Measurements from ENCODE around the gene KLF16.

Gene KLF16

DNA sequence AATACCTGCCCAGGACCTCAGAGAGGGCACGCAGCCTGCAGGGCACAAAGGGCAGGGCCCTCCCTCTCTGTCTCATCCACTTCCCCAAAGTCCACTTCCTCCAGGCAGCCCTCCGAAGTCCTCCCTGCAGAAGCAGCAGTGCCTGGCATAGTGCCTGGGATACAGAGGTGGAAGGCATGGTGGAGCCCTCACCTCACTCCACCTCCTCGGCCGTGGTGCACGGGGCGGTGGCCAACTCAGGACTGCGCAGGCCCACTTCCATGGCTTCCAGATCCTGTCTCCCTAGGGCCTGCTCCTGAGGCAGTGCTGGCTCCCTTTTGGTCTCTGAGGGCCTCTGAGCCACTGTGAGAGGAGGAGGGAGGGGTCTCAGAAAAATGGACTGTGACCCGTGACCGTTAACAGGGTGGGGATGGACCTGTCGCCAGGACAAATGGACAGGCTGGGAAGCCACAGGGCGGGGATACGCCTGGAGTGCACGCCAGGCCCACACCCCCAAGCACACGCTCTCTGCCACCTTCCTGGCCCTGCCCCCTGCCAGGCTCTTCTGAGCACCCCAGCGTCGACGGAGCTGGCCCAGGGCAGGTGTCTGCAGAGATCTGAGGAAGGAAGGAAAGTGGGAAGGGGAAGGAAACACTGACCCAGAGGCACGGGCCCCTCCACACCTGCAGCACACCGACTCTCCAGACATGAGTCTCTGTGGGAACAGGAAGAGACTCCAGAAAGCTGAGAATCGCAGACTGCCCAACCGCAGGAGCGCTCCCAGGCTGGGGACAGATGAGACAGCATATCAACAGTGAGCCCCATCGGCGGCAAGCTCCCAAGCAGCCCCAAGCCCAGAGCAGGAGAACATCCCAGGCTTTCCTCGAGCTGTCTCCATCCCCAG lies 23.5 kb downstream of the KLF16 start:
- DNase-seq, result no peak

DNA sequence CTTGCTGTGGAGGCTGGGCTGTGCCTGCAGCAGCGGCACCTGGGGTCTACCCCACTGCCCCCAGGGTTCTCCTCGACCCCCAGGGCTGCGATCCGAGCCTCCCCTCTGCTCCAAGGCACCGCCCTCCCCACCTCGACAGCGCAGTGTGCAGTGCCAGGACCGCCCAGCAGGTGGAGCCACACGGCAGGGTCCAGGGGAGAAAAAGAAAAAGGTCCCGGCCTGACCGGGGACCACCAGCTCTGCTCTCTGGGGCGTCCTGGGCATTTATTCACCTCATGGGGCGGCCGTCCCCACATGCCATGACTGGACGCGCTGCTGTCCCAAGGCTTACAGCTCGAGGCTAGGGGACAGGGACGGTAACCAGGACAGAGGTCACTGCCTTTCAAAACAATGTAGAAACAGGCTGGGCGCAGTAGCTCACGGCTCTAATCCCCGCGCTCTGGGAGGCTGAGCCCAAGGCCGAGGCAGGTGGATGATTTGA lies 25.7 kb downstream of the KLF16 start:
- peak; percentile 55 for DNase-seq

DNA sequence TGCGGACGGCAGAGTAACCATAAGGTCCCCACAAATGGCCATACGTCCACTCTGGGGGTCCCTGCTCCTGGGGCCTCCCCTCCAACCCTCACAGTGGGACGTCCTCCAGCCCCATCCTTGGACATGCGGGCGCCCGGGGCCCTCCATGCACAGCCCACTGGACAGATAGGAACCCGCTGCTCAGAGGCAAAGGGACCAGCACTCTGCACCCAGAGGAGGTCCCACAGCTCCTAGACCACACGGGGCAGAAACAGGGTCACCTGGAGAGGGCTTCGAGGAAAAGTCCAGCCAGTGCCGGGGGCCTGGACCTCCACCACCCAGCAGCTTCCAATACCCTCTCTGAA lies 26.2 kb downstream of the KLF16 start:
- DNase-seq, result no peak

DNA sequence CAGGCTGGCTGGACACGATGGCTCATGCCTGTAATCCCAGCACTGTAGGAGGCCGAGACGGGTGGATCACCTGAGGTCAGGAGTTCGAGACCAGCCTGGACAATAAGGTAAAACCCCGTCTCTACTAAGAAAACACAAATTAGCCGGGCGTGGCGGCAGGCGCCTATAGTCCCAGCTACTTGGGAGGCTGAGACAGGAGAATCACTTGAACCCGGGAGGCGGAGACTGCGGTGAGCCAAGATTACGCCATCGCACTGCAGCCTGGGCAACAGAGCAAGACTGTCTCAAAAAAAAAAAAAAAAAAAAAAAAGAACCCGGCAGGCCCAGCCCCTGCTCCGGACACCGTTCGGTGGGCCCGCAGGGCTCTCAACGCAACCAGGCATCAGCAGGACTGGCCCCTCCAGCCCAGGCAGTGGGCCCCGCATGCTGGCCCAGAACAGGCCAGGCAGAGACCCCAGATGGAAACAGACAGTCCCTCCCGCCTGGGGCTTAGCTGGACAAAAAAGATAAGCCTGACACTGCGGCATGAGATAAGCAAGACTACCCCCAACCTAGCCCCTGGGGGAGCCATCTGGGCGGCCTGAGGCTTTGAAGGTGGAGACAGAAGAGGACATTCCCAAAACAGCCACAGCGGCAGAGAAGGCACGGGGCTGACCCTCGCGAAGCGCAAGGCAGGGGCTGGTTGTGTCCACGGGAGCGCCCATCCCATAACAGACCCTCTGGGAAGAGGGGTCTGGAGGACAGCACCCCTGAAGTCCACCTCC lies 26.7 kb downstream of the KLF16 start:
- DNase-seq, result no peak

DNA sequence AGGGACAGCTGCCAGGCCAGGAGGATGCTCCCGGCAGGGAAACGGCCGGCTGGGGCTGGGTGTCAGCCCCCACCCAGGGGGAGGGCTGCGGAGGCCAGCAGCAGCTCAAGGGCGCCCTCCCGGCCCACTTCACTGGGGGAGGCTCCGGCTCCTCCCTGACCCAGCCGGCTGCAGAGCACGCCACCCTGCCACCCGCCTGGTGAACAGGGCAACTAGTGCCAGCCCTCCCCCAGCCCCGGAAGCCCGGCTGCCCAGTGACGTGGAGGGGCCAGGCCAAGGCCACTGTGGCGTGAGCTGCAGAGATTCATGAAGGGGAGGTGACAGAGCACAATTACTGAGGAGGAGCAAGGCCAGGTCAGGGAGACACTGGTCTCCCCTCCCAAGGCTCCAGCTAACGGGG lies 29.8 kb downstream of the KLF16 start:
- no peak for DNase-seq

DNA sequence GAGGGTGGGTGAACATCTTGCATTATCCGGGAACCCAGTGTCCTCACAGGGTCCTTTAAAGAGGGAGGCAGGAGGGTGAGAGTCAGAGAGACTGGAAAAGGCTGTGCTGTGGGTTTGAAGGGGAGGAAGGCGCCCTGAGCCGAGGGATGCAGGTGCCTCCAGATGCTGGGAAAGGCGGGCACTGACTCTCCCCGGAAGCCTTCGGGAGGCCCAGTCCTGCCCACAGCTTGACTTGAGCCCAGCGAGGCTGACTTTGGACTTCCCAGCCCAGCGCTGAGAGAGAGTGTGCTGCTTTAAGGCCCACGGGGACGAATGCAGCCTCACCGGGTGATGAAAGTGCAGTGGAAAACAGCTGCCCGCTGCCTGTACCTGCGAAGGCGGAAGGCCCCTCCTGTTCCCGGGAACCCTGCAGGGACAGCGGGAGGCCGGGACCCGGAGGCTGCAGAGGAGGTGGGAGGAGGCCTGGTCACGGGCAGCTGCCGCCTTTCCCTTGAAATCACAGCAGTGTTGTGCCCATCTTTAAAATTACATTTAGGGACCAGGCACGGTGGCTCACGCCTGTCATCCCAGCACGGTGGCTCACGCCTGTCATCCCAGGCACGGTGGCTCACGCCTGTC lies 31.2 kb downstream of the KLF16 start:
- DNase-seq, result no peak

DNA sequence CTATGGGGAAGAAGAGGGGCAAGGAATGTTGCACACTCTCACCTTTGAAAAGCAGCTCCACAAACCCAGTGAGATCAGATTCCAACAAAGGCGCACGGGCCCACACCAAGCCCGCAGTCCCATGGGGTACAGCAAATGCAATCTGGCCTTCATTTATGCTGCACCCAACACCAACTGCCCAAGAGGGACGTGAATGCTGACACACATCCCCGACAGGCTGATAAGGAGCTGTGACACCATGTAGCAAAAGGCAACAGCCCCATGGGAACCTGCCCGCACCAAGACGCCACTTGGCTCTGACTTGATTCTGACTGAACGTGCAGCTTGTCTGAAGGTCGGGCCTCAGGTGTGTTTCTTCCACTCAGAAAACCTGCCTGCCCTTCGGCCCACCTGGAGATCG lies 32.4 kb downstream of the KLF16 start:
- no peak for DNase-seq

DNA sequence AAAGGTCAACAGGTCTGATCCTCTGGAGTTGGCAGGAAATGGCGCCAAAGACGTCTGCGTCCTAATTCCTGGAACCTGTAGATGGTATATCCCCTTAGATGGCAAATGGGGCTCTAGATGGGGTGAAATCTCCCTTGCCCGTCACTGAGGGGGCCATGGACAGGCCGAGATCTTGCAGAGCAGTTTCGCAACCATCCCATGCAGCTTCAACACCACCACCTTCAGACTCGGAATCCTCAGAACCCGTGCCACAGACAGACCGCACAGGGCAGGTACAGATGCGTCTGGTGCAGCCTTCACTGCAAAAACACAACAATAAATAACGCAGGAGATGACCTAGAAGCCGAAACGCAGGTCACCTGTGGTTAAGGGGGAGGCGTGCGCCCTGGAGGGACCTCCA lies 32.8 kb downstream of the KLF16 start:
- no peak for DNase-seq

DNA sequence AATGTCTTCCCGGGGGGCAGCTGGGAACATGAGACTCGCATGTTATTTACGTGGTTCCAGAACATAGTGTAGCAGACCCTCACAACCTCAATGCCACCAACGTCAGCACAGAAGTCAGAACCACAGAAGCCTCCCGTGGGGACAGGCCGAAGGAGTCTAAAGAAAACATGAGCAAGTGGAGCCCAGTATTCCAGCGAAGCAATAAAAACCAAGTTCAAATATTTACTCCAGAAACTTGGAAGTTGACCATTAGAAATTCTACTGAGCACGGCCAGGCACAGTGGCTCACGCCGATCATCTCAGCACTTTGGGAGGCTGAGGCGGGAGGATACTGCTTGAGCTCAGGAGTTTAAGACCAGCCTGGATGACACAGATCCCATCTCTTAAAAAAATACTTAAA lies 33.4 kb downstream of the KLF16 start:
- no peak for DNase-seq

DNA sequence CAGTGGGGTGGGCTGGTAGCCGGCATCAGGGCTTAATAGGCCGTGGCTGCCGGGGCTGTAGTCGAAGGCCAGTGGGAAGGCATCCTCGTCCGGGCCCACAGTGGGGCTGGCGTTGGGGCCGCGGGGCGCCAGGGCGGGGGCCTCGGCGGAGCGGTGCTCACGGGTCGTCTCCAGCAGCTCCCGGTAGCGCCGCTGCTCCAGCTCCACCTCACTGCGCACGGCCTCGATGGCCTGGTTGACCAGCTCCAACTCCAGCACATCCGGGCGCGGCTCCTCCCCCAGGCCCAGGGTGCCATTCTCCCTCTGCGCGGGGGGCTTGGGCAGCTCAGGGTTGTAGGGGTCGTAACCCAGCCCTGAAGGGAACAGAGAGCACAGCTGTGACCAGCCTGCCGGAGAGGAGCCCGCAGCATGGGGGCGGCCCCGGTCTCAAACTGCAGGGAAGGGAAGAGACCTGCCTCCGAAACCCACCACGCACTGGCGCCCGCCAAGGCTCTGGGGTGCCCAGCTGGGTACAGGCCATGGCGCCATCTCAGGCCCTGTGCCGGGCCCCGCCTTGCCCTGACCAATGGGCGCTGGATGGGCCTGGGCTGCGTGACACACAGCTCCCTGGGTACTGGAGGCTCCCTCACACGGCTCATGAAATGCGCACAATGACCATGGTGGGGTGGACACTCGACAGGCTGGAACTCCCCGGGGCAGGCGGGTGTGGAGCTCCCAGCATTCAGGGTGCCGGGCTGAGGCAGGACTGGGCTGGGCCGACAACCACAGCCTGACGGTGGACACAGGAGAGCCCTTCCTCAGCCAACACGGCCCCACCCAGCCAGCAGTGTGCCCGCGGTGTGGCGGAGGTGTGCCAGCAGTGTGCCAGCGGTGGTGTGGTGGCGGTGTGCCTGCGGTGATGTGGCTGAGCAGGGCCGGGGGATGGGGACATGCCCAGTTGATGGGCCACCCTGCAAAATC lies 34.8 kb downstream of the KLF16 start:
- DNase-seq, result no peak

DNA sequence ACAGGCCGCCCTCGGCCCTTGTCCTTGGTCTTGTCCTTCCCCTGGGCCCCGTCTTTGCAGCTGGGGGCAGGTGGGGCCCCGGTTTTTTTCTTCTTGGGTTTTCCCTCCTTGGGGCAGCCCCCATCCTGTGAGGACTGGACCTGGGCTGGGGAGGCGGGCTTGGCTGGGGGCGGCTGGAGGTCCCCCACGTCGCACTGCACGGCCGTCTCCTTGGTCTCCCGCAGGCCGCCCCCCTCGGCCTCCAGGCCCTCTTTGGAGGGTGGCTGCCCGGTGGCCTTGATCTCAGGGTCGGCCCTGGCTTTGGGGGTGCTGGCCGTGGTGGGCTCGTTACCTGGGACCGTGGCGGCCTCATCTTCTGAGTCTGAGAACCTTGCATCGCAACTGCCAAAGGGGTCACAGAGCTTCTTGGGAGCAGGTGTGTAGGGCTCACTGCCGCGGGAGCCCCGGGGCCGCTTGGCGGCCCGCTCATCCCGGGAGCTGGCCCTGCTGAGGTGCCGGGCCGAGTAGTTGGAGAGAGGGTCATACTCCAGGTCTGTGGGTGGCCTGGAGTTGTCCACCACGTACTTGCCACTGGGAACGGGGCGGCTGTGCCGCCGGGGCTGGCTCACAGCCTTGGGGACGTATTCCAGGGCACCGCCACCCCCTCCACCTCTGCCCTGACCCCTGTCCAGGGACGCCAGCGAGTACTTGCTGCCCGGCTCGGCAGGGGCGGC lies 35.7 kb downstream of the KLF16 start:
- no peak for DNase-seq

DNA sequence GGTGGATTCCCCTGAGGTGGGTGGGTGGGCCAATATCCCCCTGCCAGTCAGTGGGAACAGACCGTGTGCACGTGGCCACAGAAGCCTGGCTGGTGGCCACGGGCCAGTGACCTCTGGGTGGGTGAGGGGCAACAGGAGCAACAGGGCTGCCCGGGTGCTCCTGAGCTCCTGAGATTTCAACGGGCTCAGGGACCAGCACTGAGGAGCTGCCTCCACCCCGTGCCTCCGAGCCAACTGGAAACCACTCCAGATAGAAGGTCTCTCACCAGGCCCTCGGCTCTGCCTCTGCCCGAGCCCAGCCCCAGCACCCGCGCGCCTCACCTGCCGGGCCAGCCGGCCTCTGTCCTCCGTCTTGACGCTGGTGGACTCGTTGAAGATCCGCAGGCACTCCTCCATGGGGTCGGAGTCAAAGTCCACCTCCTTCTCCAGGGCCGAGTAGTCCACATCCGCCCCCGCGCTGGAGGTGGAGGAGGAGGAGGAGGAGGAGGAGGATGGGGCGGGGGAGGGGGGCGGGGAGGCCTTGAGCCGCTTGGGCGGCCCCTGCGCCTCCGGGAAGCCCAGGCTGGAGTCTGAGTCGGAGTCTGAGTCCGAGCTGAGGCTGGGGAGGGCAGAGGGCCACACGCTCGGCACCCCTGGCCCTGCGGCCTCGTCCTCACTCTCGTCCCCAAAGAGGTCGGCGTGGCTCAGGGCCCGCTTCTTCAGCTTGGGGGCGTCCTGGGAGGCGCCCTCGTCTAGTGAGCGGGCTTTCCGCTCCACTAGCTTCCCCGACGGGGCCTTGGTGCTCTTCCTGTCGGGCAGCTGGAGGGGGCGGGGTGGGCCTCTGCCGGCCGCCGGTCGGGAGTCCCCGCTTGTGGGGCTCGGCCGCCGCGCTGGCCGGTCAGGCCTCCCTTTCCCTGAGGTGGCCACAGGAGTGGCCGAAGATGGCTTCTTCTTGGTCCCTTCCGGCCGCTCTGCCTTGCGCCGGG lies 36.5 kb downstream of the KLF16 start:
- DNase-seq, result no peak

DNA sequence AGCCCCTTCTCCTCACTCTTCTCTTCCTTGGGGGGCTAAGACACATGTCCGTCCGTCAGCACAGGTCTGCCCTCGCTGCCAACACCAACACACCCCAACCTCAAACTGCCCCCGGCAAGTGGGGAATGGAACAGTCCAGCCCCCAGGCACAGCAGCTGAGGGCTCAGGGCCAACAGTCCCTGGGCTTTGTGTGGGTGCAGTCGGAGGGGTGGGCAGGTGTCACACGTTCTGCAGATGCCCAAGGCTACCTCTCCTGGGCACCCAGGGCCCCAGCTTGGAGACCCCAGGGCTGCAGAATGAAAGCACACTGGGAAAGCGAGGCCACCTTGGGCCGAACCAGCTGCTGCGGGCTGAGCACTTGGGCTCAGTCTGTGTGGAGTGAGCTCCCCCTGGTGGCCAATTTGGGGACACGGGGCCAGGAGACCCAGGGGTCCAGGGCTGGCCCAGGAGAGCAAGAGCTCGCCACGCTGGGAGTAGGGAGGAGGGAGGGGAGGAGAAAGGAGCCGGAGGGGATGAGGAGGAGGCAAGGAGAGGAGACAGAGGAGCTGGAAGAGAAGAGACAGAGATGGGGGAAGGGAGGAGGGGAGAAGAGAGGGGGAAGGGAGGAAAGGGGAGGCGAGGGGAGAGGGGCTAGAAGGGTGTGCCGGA lies 37.3 kb downstream of the KLF16 start:
- DNase-seq, result peak; percentile 82

DNA sequence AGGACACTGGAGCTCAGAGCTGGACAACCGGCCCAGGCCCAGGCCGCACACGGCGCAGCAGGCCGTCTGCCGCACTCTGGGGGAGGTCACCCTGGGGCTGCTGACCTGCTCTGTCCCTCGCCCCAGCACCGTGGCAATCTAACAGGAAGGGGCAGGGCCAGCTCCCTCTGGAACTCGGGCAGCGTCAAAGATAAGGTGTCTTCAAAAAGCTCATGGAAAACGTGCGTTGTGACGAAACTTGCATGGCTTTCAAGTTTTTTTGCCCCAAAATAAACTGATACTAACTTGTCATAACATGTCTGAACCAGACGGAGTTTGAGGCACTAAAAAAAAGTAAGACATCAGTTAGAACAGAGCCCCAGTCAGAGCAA lies 39.1 kb downstream of the KLF16 start:
- no peak for DNase-seq

DNA sequence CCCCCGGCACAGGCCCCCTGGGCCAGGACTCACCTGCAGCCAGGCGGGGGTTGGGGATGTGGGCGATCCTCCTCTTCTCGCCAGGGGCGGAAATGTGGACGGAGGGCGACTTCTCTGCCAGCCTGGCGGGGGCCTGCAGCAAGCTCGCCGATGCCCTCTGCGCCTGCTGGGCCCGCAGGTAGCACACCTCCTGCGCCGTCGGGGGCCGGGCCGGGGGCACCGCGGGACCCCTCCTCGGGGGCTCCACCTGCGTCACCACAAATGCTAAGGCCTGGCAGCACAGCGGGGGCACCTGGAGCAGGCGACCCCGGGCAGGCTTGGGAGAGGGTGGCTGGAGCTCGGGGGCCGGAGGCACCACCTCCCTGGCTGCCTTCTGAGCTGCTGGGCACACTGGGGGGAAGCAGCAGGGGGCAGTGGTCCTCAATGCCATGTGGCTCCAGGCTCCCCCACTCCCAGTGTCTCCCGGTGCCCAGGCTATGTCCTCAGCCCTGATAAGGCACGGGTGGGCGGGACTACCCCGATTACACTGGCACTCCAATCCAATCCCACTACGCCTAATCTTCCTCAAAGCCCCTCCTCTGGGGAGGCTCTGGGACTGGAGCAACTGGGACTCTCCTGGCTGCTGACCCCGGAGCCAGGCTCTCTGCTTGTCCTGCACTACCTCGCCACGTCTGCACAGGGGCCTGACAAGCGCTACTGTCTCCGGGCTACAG lies 39.7 kb downstream of the KLF16 start:
- no peak for DNase-seq

DNA sequence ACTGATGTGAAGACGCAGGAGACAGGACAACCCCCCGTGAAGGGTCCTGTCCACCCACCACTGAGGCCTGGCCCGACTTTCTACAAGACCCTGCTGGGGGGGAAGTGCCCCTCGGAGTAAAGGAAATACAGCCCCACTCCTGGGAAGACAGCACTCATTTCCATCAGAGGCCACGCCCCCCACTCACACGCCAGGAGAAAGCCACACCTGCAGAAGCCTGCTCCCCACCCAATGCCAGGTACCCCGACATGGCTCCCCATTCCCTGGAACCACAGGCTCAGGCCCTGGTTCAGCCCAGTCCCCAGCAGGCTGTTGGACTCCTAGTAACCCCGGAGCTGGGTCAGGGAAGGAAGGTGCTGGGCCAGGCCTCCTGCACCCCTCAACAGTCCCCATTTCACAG lies 40.4 kb downstream of the KLF16 start:
- no peak for DNase-seq

DNA sequence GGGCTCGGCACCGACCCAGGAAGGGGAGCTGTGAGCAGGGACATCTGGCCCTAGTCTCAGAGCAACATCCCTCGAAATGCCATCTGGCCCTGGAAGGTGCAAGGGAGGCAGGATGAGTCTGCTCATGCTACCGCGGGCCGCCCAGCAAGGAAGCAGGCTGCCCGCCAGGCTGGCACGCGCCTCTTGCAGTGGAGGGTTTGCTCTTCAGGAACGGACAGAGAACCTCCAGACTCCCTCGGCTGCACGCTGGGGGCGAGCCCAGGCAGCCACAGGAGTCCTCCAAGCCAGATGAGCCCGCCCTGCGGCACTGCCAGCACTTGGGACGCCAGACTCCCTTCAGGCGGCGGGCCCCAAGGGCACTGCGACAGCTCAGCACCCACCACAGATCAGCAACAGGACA lies 41.2 kb downstream of the KLF16 start:
- DNase-seq, result no peak

DNA sequence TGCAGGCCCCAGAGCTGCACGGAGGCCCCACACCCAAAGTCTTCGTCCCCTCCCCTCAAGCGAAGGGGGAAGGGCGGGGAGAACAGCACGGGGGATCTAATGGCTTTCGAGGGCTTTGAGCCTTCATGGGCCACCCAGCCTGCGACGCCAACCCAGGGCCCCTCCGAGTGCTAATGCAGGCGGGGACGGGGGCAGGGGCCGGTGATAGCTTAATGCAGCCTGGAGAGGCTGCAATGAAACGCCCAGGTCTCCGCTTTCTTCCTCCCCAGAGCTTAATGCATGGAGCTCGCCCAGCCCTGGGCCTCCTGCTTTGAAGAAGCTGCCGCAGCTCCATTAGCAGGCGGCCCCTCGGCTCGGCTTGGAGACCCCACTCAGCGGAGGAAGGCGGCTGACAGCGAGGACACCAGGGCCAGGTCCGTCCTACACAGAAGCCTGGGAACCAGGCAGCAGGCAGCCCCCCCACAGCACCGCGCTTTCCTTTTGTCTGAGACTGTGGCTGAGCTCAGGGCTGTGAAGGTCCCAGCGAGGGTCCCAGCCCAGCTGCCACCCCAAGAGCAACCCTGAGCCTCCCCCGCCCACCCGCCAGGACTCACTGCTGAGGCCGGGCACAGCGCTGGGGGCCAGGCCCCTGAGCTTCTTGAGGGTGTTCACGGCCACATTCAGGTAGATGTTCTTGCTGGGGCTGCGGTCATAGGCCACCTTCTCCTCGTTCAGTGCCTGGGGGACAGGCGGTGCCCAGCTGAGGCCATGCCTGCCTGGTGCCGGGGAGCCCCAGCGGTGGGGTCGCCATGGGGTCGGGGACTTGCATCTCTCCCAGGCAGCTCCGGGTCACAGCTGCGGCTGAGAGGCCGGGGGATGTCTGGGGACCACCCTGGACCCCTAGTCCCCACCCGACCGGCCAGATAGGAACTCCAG lies 43.8 kb downstream of the KLF16 start:
- DNase-seq, result no peak
